ENCODE measurements around the gene PRSS33.

DNA sequence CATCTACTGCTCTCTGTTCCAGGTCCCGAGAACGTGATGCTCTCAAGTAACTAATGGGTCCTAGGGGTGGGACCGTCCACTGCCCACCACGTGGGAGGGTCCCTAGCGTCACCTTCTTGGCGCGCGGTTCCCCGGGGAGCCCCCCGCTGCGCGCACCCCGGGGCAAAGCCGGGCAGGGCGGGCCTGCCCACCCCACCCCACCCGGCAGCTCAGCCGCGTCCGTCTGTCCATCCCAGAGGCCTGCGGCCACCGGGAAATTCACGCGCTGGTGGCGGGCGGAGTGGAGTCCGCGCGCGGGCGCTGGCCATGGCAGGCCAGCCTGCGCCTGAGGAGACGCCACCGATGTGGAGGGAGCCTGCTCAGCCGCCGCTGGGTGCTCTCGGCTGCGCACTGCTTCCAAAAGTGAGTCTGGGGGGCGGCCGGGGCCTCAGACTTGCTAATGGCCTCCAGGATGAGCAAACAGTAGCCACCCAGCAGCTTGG is 11.4 kb upstream of the PRSS33 start:
- TF ChIP-seq POLR2A (IDR thresholded peaks at IDR 0.05) (no peak), CTCF (IDR thresholded peaks at IDR 0.05 in 8 of 11, conservative IDR thresholded peaks at IDR 0.05 in 3 of 11) (no peak)

Measured in spleen (tissue), 7 donors.